HG02763 (cell line): ENCODE results near the gene SPG7.

ENCODE experiments used
- ATAC-seq: cut with Tn5 transposase; IDR thresholded peaks from one replicate; pipeline ENCODE4 v1.9.1; 2021; ENCODE audit warnings: mild to moderate bottlenecking, moderate library complexity; ENCODE audit not compliant: unreplicated experiment

The SPG7 gene

DNA sequence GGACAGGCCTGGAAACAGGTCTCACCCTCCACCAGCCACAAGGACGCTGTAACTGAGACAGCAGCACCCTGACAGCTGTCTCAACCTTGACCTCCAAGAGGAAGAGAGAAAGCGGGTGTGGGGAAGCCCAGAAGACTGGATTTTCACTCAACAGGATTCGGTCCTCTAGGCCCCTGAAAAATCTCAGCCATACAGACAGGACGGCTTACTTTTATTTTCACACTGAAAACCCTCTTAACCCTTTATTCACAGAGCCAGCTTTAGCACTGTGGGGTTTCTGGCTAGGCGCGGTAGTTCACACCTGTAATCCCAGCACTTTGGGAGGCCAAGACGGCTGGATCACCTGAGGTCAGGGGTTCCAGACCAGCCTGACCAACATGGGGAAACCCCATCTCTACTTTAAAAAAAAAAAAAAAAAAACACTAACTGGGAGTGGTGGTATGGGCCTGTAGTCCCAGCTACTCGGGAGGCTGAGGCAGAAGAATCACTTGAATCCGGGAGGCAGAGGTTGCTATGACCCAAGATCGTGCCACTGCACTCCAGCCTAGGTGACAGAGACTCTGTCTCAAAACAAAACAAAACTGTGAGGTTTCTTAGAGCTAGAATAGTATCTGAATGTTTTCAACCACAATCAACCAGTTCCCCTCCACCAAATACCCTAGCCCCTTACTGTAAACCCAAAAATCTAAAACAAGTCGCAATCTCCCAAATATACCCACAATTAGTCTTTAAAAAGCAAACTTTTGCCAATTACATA lies 23.1 kb upstream of the SPG7 start:
- ATAC-seq: no peak

DNA sequence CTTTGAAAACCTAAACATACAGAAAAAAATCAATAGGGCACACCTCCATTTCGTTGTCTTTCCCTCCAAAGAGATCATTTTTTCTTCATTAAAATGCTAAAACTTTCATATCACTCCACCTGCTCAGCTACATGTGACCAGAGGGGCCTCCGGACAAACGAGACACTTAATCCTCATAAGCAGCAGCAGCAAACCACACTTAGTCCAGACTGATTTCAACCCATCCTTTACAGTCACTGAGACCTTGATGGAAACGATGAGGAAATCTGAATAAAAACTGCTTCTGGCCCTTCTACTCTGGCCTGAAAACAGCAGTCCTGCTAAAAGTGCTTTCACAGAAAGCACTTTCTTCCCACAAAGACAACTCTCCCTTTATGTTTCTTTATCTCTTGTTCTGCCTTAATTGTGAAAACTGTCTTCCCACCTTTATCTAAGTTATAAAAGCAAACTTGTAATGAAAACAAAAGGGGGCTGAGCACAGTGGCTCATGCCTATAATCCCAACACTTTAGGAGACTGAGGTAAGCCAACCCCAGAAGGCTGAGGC lies 22.4 kb upstream of the SPG7 start:
- no peak for ATAC-seq

DNA sequence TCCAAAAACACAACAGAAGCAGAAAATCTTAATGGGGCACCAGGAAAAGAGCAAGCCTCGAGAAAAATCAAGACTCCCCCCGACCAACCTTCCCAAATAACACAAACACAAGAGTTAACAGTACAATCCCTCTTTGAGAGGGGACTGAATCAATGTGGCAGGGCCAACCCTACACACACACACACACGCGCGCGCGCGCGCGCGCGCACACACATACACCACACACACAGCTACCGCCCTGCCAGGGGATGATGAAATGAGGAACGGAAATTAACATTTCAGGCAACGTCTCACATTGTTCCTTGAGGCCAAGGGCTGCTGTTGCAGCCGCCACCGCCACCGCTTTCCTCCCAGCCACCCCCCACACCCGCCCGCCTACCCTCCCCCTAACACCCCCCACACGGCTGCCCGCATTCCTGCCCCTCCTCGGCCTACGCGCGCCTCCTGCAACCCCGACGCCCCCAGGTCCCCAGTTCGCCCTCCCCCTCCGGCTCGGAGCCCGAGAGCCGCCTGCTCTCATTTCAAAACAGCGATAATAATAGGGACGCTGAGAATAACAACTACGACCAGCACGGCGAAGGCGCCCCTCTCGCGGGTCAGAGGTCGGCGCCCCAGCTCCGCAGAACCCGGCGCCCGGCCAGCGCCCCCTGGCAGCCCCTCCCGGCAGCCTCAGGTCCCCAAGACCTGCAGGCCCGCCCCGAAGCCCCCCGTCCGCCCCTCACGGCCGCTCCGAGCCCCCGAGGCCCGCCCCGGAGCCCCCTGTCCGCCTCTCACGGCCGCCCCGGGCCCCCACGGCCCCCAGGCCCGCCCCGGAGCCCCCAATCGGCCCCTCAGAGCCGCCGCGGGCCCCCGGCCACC lies 18.9 kb upstream of the SPG7 start:
- peak; percentile 18 for ATAC-seq

DNA sequence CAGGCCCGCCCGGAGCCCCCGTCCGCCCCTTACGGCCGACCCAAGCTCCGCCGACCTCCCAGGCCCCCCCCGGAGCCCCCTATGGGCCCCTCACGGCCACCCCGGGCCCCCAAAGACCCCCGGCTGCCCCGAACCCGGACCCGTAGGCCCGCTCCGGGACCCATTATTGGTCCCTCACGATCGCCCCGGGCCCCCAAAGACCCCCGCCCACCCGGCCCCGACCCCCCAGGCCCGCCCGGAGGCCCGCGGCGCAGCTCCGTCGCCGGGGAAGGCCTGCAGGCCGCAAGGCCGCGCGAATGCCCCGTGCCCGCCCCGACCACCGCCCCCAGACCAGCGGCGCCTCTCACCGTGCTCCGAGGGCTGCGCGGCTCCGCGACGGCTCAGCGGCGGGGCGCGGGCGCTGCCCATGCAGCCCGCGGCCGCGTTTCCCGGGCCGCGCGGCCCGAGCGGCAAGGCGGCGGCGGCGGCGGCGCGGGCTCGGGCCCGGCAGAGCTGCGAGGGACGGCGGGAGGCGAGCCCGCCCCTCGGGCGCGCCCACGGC lies 18.2 kb upstream of the SPG7 start:
- ATAC-seq: no peak

DNA sequence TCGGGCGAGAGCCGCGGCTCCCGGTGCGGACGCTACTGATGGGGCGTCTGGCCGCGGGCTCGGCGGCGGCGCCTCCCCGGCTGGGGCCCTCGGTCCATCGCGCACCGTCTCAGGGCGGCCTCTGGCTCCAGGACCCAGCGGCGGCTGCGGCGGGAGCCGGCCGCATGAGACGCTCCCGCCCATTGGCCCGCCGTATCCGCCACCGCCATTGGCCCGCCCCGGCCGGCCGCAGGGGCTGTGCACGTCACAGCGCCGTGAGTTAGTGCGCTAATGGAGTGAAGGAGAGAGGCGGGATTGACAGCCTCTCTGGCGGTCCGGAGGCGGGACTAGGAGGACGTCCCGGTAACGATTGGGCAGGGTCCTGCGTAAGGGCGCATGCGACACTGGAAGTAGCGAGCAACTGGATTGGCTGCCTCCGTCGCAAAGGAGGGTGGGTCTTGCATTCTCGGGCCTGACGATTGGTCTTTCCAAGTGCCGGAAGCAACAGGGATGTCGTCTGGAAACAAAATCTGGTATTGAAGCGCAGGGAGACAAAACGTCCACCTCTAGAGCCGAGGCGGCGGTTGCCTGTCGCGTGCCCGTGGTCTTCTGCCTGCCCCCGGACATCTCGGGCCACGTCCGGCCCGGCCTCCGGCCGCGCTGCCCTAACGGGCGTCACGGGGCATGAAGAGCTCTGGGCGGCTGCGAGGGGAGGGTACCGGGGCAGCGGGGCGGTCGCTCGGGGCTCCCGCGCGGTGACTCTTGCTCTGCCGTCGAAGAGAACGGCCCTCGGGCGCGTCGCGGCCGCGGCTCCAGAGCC lies 17.6 kb upstream of the SPG7 start, which contains the start of gene ANKRD11:
TSS of gene ANKRD11 (minus strand) at position 123 of the 799 bp plus-strand sequence. CDS start 173,542 bp downstream, outside the sequence.
- peak; percentile 84 for ATAC-seq

DNA sequence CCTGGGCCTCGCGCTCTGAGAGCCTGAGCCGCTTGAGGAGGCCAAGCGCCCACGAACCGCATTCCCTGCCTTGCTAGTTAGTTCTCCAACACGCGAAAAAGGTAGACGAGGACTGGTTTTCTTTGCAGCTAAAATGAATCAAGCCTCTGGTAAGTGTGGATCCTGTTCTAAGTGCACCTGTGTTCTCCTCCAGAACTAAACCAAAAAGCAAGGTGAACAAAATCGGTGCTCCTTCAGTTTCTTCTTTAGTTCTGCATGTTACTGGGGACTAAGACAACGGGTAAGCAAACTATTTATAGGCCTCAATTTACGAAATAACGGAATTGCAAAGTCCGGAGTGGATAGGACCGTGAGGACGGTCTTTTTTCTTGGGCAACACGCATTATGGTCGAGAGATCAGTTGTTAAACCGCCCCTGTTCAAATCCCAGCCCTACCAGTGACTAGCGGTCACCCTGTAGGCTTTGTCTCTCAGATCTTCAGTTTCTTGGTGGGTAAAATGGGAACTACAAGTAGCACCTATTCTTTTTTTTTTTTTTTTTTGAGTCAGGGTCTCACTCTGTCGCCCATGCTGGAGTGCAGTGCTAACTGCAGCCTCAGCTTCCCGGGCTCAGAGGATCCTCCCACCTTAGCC lies 16.8 kb upstream of the SPG7 start:
- ATAC-seq: no peak

DNA sequence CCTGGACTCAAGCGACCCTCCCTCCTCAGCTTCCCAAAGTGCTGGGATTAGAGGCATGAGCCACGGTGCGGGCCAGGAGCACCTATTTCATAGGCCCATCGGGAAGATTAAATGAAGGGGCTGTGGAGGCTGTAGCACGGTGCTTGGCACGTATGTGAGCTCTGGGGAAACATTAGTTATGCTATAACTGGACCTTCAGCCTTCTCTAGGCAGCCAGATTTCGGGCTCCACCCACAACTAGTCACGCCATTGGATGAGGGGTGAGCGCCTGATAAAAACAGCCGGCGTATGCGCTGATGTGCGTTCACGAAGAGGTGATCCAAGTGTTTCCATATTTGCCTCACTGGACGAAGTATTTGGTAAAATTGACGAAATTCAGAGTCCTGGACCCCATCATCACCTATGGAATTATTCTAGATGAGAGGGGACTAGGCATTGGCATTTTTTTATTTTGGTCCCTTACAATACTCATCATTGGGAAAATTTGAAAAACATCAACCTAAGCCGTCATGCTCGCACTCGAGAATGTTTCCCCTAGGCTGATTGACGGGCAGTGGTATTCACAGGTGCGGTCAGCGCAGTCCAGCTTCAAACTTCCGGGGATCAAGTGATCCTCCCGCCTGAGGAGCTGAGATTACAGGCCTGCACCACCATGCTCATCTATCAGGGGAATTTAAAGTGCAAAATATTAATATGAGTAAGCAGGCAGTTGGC lies 16.1 kb upstream of the SPG7 start:
- ATAC-seq: no peak

DNA sequence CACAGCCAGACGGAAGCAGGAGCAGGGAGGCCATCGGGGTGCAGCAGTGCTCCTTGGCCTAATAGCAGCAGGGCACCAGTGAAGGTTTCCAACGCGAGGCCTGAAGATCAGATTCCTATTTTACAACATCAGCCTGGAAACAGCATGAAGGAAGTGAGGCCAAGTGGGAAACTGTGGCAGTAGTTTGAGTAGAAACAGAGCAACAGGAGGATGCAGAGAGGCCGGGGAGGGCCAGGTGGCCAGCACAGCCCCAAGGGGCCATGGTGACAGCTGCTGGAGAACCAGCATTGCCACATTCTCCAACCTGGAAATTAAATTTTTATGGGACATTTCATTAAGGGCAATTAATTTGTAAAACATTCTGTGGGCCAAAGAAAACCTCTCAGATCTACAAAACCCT lies 14.4 kb upstream of the SPG7 start:
- ATAC-seq: no peak

DNA sequence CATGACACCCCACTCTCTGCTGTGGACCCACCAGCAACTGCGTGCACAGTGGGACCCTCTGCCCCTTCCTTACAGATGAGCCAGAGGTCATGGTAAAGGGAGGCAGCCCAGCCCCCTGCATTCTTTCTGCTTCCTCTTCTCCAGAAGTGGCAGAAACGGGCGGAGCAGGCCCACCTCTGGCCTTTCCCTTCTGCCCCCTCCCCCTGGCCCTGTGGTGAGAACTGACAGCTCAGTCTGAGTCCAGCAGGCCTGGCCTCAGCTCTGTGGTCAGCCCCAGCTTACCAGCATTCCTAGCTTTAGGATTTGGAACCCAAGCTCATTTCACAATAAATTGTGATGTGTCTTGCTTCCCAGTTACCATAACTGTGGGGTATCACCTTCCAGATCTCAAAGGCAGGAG lies 13.1 kb upstream of the SPG7 start:
- ATAC-seq: no peak

DNA sequence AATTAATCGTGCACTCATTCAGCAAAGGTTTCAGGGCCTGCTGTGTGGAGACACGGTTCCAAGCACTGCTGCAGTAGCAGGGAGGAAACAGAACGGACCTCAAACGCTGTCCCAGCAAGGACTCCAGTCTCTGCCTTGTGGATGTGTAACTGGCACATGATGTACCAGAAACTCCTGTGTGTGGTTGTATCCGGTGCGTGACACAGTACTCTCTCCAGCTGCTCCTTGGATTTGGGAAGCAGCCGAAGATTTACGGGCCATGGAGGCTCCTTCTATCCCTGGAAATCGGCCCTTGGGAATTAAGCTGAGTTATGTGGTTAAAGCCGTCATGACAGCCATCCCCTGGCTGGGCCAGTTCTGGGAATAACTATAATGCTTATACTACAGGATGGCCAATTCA lies 9.4 kb upstream of the SPG7 start:
- ATAC-seq: no peak

DNA sequence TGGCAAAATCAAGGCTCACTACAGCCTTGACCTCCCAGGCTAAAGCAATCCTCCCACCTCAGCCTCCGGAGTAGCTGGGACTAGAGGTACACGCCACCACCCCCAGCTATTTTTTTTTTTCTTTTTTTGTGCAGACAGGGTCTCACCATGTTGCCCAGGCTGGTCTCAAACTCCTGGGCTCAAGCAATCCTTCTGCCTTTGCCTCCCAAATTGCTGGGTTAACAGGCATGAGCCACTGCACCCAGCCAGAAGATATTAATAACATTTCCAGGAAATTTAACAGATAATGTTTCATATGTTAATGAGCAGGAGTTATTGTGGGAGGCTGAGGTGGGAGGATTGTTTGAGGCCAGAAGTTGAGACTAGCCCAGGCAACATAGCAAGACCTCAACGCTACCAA lies 8.4 kb upstream of the SPG7 start:
- ATAC-seq: no peak

DNA sequence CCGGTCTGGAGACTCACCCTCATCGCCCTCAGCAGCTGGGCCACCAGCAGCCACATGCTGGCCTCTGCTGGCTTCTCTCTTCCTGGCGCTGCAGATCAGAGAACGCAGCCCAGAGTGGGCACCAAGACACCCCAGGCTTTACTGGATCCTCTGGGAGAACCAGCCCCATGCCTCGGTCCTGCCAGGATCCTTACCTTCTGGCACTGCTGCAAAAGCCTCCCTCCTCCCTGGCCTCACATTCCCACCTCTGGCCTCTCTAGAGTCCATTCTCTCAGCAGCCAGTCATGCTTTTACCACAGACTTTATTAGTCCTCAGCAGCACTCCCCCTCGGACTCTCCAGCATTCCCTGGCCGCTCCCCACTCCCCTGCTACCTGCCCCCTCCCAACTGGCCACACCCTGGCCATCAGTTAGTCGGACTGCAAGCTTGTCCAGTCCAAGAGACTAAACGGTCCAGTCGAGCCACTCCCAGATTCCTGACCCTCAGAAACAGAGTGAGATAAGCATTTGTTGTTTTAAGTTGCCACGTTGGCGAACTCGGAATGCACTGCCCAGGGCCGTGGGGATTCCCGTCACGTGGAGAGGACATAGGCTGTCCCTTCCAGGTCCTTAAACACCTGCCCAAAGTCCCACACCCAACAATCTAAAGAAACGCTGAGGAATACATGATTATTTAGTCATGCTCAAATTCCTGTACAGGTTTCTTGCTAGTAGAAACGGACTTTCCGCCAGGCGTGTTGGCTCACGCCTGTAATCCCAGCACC lies 5.9 kb upstream of the SPG7 start:
- no peak for ATAC-seq

DNA sequence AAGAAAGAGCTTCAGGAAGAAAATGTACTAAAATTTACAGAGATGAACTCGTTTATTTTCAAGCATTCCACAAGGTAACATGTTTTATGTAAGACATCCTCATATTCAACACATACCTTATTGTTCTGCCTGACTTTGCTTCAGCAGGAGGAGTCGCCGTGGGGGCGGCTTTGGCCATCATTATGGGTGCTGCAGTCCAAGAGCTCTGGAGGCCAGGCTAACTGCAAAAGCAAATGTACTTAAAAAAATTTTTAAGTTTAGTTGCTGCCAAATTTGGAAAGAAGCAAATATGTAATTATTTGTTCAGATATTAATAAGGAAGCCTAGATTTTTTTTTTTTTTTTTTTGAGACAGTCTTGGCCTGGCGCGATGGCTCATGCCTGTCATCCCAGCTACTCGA lies 4.1 kb upstream of the SPG7 start:
- no peak for ATAC-seq

DNA sequence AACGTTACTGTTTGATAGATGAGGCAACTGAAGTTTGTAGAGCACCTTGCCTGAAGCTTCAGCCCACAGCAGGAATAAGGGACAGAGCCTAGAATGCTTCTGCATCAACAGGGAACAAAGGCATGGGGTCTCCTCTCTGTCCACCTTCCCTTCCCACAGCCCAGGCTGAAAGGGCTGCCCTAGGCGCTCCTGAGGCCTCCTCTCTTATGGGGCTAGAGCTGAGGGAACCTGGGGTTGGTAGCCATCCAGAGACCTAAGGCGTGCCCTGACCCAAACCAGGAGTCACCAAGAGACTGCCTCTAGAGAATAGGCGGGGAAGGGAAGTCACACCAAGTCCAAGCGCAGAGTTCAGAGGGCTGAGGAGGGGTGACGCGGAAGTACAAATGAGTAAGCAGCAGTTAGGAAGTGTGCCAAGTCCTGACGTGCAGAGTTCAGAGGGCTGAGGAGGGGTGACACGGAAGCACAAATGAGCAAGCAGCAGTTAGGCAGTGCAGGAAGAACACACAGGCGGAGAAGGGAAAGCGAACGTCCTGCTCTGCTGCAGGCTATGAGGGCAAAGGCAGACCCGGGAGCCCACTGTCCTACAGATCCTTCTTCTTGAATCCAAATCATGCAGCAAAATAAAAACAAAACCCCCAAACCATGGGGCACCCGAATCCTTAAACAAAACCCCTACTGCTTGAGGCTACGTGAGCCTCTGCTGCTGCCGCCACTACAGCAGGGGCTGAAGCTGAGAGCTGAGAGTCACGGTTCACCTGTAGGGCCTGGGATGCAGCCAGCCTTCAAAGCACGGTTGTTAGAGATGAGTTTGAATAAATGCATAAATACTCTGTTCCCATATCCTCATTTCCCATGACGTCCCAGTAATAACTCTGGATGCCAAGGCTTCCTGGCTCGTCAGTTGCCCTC lies 2.7 kb upstream of the SPG7 start:
- ATAC-seq: no peak

DNA sequence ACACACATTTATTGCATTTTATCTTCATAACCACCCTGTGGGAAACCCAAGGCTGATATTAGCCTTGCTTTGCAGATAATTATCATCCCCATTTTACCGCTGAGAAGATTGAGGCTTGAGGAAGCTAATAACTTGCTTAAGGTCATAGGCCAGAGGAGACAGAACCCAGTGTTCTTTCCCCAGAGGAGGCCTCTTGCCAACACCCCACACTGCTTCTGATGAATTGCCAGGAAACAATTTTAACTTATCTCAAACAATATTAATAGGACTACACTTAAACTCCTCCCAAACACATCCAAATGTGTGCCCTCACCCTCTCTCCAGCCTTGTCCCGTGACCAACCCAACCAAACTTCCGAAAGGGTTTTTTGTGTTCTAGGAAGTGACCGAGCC lies 2.1 kb upstream of the SPG7 start:
- no peak for ATAC-seq

DNA sequence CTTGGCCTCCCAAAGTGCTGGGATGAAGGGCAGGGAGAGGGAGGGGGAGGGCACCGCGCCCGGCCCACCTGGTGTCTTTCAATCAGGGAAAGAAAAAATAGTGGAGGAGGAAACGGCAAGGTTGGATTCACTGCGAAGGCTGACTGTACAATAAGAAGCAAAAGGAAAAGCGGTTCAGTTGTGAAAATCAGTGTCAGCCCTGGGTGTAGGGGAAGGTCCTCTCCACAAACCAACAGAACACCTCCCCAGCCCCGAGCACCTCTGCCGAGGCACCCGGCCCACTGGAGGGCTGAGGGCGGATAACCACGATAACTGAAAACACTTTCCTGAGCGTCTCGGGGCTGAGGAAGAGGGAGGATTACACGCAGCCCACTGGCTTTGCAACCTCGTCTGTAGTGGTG lies 1.4 kb upstream of the SPG7 start:
- ATAC-seq: no peak

DNA sequence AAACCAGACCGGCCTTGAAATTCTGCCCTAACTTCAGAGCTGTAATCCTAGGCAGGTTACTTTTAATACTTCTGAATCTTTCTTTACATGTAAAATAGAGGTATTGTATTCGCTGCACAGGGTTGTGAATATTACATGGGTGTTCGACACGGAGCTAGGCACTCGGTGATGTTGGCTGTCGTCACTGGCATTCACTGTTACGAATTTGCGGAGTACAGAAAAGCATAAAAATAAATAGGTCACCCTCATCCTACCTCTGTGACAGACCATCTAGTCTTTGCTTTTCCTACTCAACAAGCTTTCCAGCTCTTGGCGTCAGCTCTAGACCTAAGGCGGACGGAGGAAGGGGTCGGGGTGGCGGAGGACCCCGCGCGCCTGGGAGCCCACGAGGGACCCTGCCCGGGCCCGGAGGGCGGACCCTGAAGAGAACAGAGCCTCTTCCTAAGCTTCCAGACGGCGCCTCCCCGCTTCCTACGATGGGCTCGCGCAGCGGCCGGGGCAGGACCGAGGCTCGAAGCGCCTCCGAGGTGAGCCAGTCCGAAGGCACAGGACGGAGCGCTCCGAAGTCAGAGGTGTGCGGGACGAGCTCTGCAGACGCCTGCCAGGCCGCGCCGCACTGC lies 879 bp upstream of the SPG7 start:
- peak; percentile 1 for ATAC-seq

DNA sequence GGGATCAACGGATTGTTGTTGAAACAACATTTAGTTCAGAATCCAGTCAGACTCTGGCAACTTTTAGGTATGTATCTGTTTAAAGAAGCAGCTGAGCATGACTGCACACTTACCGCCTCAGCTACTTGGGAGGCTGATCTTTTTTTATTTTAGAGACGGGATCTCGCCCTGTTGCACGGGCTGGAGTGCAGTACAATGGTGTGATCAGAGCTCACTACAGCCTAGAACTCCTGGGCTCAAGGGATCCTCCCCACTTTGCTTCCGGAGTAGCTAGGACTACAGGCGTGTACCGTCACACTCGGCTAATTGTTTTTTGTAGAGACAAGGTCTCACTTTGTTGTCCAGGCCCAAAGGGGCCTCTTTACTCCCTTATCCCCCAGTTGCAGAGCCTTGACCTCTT lies 2.3 kb downstream of the SPG7 start:
- ATAC-seq: no peak
